K562 (cell line): ENCODE data around the gene LCTL. TPM values are rescaled to one million over a fixed set of nuclear protein-coding genes. Genes with fewer than 3 reads are reported as not detected.
A peak's percentile ranks its signal among the peaks of the same experiment; 100 is the strongest.

Experiments
- BRCA1 ChIP-seq, 2 experiments: fragments of 450-650 bp in 1 of 2; sonication (generic) in 1 of 2; formaldehyde crosslinking in 1 of 2; IDR thresholded peaks; 2 replicates each; pipeline versions ENCODE4 v1.5.0 to v1.6.1; 2017 to 2020; ENCODE audit warnings: mild to moderate bottlenecking in 1 of 2, missing genetic modification reagents in 1 of 2
- DPF2 ChIP-seq: fragments of 450-650 bp; IDR thresholded peaks from 2 replicates; pipeline ENCODE4 v1.6.1; 2016
- GTF2E2 ChIP-seq: fragments of 200-800 bp; sonication (Bioruptor generic); IDR thresholded peaks from 2 replicates; pipeline ENCODE4 v1.6.1; 2016; ENCODE audit warnings: missing genetic modification characterization, missing compliant biosample characterization
- MED1 ChIP-seq: sonication (generic); formaldehyde crosslinking; IDR thresholded peaks from 2 replicates; pipeline ENCODE4 v1.8.1; 2023; ENCODE audit warnings: missing genetic modification reagents, borderline replicate concordance
- MYBL2 ChIP-seq, 2 experiments: fragments of 450-650 bp in 1 of 2; sonication (generic) in 1 of 2; formaldehyde crosslinking in 1 of 2; IDR thresholded peaks; 2 replicates each; pipeline versions ENCODE4 v1.6.1 to v1.8.1; 2017 to 2022; ENCODE audit warnings: borderline replicate concordance in 1 of 2, inconsistent platforms in 1 of 2, low read depth in 1 of 2, mild to moderate bottlenecking in 1 of 2, missing genetic modification reagents in 1 of 2, moderate library complexity in 1 of 2
- NBN ChIP-seq: fragments of 450-650 bp; IDR thresholded peaks from 2 replicates; pipeline ENCODE4 v1.6.1; 2016; ENCODE audit warnings: low read depth, mild to moderate bottlenecking
- NFIX ChIP-seq: fragments of 250-450 bp; sonication (Bioruptor Pico); IDR thresholded peaks from 2 replicates; pipeline ENCODE4 v1.4.0; 2020; ENCODE audit warnings: low read depth, mild to moderate bottlenecking, moderate library complexity
- NONO ChIP-seq, 2 experiments: fragments of 200-400 bp in 1 of 2; fragments of 450-650 bp in 1 of 2; formaldehyde crosslinking in 1 of 2; IDR thresholded peaks; 2 replicates each; pipeline ENCODE4 v1.6.1; 2017; ENCODE audit warnings: low read depth in 2 of 2, mild to moderate bottlenecking in 2 of 2, moderate library complexity in 2 of 2, low read length in 1 of 2
- POLR2AphosphoS5 ChIP-seq: IDR thresholded peaks from 2 replicates; pipeline ENCODE4 v1.6.1; 2011; ENCODE audit warnings: mild to moderate bottlenecking, low read depth, low read length, moderate library complexity; ENCODE audit not compliant: control insufficient read depth, insufficient read depth
- RBM14 ChIP-seq: fragments of 200-400 bp; formaldehyde crosslinking; IDR thresholded peaks from 2 replicates; pipeline ENCODE4 v1.6.1; 2018; ENCODE audit warnings: low read depth, mild to moderate bottlenecking, low read length, moderate library complexity, borderline replicate concordance; ENCODE audit not compliant: insufficient read depth
- ZFX ChIP-seq: sonication (generic); formaldehyde crosslinking; IDR thresholded peaks from 2 replicates; pipeline ENCODE4 v1.8.0; 2022; ENCODE audit warnings: mild to moderate bottlenecking, missing genetic modification reagents, moderate library complexity
- ZNF274 ChIP-seq: IDR thresholded peaks from 2 replicates; pipeline ENCODE4 v1.6.1; 2011; ENCODE audit warnings: low read depth, mild to moderate bottlenecking, low read length, moderate library complexity, borderline replicate concordance
- polyA plus RNA-seq, 8 experiments: library from polyadenylated mRNA; depleted of rRNA in 4 of 8; stranded (reverse) in 5 of 8; unstranded in 3 of 8; fragments of >200 nt; fragmentation: Nextera tagmentation in 2 of 8; fragmentation: Illumina TruSeq in 1 of 8; extraction: Ambion mirVana in 2 of 8; extraction: Trizol in 1 of 8; gene quantifications; 2 replicates each; pipeline versions ENCODE4 v1.2.1 to v1.2.3, GENCODE V29; 2011 to 2014; ENCODE audit warnings: inconsistent platforms in 1 of 8, missing spikeins in 1 of 8
- total RNA-seq, 7 experiments: library from RNA; depleted of rRNA in 6 of 7; stranded (reverse); fragments of >200 nt in 6 of 7; fragmentation: Illumina TruSeq in 2 of 7; extraction: Trizol in 2 of 7; gene quantifications; 2 replicates each; pipeline versions ENCODE4 v1.2.1 to v1.2.3, GENCODE V29; 2011 to 2021; ENCODE audit warnings: low replicate concordance in 1 of 7
- TF ChIP-seq, protein P1 (sequence below): fragments of 250-450 bp; sonication (Bioruptor Pico); IDR thresholded peaks from 2 replicates; pipeline ENCODE4 v1.5.0; 2021; ENCODE audit warnings: mild to moderate bottlenecking, moderate library complexity
- TF ChIP-seq, protein P2 (sequence below): fragments of 450-650 bp; formaldehyde crosslinking; IDR thresholded peaks from 2 replicates; pipeline ENCODE4 v1.4.0; 2020; ENCODE audit warnings: mild to moderate bottlenecking, moderate library complexity
- TF ChIP-seq, protein P3 (sequence below): fragments of 200-800 bp; sonication (Bioruptor generic); IDR thresholded peaks from 2 replicates; pipeline ENCODE4 v1.6.1; 2016; ENCODE audit warnings: missing genetic modification characterization, missing compliant biosample characterization

Gene LCTL
- total and polyA plus RNA-seq, 9 of the 15 experiments (the other 6 are each of a cell fraction or from before 2014, with no cell fraction given) = 0.08 to 0.31 (median 0.17) TPM; not detected in 6

DNA sequence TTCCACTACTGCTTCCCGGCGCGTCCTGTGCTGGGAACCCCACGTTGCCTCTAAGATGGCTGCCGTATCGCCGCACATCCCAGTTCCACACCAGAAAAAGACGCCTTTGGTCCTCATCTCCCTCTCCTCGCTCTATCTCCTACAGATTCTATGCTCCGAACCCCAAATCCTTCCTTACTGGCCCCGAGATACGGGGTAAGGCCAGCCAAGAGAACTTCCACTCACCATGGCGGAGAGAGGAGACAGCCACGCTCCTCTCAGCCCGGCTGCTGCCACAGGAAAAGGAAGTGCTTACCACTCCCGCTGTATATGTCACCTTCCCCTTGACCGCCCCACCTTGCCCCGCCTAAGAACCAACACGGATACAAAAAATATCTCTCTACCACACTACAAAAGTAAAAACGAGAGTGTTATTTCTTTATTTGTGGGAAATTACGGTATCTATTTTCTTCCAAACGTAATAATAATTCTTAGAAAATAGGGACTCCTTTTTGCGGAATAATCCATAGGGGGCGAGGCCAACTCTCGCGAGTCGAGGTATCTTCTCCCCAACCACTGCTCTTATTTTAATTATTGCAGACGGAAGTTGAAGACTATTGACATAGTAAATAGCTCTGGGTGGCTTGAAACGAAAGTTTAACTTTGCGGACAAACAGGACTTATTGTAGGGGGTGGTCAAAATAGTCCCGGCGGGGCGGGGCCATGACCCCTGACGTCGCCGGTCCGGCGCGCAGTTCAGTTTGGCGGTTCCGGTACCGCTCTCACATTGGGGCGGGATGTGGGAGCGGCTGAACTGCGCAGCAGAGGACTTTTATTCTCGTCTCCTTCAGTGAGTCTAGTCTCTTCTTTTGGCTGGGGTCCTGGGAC is 61.0 kb downstream of the LCTL start, which contains the start of the genes RPL4 and ZWILCH (continued):
- TF ChIP-seq, protein P1, sequence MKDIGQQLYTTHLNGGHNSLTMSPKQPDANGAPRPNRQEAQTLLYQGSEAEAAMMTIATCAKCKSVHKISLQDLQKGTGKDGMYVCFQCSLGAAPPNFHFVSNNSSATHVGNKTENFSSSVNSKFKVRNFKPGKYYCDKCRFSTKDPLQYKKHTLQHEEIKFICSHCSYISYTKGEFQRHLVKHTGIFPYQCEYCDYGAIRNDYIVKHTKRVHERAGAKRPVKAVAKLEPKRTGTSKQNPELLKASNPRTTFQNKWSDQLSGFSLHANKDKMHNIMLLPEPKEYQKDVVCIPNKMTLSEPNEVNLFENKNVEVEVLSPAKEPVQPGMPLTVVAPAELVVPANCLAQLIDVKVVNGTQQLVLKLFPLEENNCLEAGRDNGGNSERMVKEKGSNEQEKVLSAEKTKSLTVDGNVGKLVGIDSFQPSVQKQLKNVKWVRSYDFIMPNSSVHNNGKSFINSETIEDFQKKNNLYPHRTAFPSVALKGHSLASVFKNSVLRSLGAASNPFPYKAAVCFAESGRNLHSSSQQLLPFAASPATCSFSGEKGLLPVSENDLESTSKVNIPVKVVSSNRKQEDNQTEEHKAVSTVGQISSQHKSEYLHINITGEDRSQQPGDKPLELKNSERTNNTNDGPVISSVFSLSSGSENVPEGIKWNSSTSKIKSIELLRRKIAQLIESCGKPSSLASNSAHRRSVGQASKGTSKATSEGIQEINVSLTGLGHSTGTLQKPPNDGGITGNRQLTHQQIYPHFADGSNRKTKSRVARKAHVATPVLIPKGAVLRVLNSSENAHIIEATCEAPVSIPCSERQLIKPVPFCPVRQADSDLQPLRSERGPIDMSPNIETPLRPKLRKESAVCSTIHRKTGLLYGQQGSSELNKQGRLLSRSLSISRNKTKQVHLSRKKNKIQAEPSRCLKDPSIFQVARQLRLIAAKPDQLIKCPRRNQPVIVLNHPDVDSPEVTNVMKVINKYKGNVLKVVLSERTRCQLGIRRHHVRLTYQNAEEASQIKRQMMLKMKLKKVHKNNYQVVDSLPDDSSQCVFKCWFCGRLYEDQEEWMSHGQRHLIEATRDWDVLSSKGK (CRISPR knock-in tag) = no peak
- TF ChIP-seq, protein P2, sequence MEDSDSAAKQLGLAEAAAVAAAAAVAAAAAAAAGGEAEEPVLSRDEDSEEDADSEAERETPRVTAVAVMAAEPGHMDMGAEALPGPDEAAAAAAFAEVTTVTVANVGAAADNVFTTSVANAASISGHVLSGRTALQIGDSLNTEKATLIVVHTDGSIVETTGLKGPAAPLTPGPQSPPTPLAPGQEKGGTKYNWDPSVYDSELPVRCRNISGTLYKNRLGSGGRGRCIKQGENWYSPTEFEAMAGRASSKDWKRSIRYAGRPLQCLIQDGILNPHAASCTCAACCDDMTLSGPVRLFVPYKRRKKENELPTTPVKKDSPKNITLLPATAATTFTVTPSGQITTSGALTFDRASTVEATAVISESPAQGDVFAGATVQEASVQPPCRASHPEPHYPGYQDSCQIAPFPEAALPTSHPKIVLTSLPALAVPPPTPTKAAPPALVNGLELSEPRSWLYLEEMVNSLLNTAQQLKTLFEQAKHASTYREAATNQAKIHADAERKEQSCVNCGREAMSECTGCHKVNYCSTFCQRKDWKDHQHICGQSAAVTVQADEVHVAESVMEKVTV (CRISPR knock-in tag) = no peak
- TF ChIP-seq BRCA1 (IDR thresholded peaks at IDR 0.05) (no peak), BRCA1 (CRISPR knock-in tag; IDR thresholded peaks at IDR 0.05) (no peak), POLR2AphosphoS5 (peak; percentile 98), NBN (peak; percentile 67), NONO (IDR thresholded peaks at IDR 0.05; ENCODE audit: low read depth in 2 of 2, low read length in 1 of 2) (peak in 1 of 2 experiments; percentile 51; a peak in 2 of 4 replicates), MED1 (CRISPR knock-in tag) (no peak), ZNF274 (no peak), RBM14 (no peak), GTF2E2 (tag) (peak; percentile 95), MYBL2 (IDR thresholded peaks at IDR 0.05; ENCODE audit: low read depth) (no peak; the same call in 1 of the 2 replicates), MYBL2 (CRISPR knock-in tag; IDR thresholded peaks at IDR 0.05; ENCODE audit: borderline replicate concordance) (no peak), NFIX (CRISPR knock-in tag) (no peak), ZFX (no peak), DPF2 (peak; percentile 48; the same call in 1 of the 2 replicates)
- TF ChIP-seq, protein P3, sequence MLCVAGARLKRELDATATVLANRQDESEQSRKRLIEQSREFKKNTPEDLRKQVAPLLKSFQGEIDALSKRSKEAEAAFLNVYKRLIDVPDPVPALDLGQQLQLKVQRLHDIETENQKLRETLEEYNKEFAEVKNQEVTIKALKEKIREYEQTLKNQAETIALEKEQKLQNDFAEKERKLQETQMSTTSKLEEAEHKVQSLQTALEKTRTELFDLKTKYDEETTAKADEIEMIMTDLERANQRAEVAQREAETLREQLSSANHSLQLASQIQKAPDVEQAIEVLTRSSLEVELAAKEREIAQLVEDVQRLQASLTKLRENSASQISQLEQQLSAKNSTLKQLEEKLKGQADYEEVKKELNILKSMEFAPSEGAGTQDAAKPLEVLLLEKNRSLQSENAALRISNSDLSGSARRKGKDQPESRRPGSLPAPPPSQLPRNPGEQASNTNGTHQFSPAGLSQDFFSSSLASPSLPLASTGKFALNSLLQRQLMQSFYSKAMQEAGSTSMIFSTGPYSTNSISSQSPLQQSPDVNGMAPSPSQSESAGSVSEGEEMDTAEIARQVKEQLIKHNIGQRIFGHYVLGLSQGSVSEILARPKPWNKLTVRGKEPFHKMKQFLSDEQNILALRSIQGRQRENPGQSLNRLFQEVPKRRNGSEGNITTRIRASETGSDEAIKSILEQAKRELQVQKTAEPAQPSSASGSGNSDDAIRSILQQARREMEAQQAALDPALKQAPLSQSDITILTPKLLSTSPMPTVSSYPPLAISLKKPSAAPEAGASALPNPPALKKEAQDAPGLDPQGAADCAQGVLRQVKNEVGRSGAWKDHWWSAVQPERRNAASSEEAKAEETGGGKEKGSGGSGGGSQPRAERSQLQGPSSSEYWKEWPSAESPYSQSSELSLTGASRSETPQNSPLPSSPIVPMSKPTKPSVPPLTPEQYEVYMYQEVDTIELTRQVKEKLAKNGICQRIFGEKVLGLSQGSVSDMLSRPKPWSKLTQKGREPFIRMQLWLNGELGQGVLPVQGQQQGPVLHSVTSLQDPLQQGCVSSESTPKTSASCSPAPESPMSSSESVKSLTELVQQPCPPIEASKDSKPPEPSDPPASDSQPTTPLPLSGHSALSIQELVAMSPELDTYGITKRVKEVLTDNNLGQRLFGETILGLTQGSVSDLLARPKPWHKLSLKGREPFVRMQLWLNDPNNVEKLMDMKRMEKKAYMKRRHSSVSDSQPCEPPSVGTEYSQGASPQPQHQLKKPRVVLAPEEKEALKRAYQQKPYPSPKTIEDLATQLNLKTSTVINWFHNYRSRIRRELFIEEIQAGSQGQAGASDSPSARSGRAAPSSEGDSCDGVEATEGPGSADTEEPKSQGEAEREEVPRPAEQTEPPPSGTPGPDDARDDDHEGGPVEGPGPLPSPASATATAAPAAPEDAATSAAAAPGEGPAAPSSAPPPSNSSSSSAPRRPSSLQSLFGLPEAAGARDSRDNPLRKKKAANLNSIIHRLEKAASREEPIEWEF (CRISPR knock-in tag) = 0 out of 2 replicates have a peak, but pooled peaks have one; percentile 59
